Measurements from ENCODE around the gene IRF4.

IRF4 gene

DNA sequence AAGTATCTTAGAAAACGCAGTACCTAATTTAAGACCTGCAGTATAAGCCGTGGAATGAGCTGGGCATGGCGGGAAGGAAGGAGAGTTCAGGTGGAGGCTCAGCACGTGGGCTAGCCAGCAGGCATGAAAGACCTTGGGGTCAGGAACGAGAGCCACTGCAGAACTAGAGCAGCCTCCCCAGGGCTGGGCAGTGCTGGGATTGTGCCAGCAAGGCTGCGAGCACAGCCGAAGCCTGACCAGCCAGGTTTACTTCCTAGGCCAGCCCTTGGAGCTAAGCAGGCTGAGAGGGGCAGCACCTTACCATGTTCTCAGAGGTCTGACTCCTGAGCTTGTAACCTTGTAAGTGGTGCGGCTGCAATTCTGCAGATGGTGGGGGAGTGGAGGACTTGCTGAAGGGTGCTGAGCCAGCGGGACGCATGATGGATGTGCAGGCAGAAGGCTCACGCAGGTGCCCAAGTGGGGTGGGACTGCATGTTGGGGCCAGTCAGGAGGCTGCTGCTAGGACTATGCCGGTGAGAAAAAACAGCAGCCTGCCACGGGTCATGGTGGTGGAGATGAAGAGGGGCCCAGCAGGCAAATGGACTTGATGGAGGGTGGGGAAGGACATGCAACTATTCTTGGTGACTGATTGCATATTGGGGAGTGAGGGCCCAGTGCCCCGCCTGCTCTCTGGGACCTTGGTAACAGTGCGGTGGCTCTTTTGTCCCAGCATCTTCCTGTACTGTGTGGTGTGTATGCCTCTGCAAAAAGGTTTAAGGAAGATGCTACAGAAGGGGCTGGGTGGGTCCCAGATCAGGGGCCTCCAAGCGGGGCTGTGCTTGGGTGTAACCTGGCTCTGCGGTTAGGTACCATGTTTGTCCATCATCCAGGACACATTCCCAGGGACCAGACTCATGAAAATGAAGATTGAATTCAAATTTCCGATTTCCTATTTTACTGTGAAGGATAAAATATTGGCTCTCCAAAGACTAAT is 37.6 kb upstream of the IRF4 start:
- FAIRE-seq = no peak

GRCh38 chr6:354631-355280 is 36.8 kb upstream of the IRF4 start:
- FAIRE-seq = no peak

GRCh38 chr6:355373-356208 is 36.0 kb upstream of the IRF4 start:
- FAIRE-seq = no peak

DNA sequence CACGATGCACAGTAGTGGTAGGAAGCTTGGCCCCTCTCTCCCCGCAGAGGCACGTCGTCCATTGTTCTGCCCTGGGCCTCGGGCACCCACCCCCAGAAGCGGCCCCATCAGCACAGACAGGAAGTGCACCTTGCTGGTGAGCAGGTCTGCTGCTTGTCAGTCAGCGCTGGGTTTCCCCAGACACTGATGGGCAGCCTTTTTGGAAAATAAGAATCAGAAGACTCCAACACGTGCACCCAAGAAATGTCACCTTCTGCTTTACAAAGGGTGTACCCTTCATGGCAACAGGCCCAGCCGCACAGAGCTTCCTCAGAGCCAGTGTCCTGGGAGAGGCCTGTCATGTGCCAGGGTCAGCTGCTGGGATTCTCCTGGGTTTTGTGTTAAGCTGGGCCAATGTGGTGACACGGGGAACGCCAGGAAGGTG is 34.7 kb upstream of the IRF4 start:
- no peak for FAIRE-seq

DNA sequence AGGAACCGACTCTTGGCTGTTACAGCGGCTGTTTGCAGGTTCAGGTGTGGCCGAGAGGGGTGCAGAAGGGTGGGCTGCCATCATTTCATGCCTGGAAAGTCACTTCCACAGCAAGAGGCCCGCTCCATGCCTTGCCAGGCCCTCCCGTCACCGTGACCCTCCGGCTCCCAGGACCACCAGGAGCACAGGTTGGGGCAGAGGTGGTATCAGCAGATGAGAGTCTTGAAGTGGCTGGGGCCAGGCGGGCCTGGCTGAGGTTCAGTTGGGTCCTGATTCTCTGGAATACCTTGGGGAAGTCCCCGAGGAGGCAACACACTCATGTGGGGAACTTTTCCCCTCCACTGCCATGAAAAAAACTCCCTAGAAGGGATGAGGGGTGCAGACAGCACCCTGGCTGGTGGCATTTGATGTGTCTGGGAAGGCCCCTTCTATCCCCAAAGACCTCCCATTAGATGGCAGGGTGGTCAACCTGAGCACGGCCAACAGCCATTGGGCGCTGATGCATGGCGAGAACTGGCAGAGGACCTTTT is 34.2 kb upstream of the IRF4 start:
- FAIRE-seq = no peak

GRCh38 chr6:357791-358341 is 33.7 kb upstream of the IRF4 start:
- FAIRE-seq = no peak

DNA sequence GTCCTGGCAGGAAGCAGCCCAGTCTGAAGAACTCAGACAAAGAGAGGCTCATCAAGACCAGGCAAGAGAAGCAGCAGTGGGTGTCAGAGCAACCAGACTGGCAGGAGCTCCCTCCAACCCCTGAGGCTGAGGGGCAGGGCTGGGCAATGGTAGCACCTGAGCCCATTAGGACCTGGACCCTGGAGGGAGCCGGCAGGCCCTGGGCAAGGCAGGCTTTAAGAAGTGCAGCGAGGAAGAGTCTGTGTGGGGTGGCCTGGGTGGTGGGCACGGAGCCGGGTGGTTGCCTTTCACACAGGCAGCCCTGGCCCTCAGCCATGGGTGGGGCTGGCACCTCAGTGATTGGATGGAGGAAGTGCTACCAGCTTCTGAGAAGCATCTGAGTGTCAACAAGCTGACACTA is 33.1 kb upstream of the IRF4 start:
- no peak for FAIRE-seq

GRCh38 chr6:358847-359246 is 32.7 kb upstream of the IRF4 start:
- no peak for FAIRE-seq

DNA sequence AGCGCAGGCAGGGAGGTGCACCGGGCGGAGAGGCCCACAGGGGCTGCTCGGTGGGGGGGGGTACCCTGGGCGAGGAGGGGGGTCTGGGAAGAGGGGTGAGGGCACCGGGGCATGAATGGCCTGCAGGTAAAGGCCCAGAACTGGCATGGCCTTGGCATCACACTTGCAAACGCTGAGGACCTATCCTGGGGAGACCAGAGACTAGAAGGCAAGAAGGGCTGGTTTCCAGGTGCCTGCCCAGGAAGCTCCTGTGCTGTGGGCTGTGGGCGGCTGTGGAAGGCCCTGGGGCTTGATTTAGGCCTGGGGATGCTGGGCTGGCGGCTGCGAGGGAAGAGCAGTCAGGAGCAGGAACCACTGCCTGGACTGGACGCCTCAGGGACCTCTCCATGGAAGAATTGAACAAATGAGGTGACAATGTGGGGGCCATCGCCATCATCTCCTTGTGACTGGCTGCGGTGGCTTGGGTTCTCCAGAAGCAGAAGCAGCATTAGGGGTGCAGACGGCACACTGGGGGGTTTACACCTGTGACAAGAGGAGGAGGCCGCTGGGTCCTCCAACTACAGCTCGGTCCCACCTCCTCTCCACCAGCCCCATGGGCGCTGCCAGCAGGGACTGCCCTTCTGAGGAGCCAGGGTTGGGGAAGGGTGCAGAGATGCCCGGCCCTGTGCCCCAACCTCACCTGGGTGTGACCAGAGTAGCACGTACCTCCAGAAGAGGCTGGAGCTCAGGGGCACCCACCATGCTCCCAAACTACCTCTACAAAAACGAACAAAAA is 32.1 kb upstream of the IRF4 start:
- FAIRE-seq = no peak

DNA sequence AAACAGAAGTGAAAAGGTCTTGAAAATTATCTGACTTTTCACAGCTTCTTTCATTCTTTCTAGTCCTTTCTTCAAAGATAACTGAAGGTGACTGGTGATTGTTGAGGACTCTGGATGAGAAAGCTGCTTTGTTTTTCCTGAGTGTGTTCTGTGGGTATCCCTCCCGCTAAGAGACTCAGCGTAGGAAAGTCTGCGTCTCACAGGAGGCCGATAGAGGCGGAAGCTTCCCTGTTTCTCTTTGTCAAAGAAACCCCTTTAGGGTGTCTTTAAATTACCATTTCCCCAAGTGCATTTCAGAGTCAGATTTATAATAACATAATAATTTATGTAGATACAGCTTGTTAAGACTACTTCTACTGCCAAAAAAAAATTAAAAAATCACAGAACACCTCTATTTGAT is 31.2 kb upstream of the IRF4 start:
- FAIRE-seq = no peak

DNA sequence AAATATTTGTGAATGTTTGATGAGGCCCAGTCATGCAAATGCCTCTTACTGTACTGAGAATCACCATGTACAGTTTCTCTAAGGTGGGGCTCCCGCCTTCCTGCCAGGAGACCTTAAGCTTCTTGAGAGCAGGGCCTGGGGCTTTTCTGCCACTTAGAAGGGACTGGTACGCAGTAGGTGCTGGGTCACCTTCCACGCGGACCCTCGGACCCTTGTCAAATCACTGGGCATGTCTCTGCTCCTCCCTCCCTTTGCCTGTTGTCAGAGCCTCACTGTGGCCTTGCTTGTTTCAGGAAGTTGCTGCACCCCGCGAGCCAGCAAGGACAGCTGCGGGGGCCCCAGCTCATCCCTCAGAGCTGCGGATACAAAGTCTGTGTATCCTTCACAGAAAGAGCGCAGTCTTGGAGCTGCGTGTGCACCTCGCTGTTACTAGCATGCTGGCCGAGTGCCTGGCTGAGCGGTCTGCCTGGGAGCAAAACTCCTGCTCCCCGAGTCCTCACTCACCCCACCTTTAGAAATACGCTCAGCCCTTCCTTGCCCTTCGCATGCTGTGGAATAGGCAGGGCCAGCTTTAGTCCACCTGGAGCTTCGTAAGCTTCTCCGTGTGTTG is 30.7 kb upstream of the IRF4 start:
- FAIRE-seq = no peak

GRCh38 chr6:361411-362132 is 30.0 kb upstream of the IRF4 start:
- FAIRE-seq = no peak

GRCh38 chr6:362231-362923 is 29.2 kb upstream of the IRF4 start:
- FAIRE-seq = no peak

DNA sequence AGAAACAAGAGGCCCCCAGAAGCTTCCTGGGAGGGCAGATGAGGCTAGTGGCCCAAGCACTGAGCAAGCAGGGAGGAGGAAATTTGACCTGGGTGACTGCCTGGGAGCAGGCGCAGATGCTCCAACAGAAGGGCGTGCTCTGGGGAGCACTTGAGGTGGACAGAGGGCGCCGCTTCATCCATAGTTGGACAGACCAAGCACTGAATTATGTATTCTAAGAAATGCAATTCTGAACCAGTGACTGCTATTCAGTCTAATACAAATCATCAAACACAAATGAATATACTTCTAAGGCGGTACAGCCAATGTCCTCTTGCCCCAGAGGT is 28.7 kb upstream of the IRF4 start:
- FAIRE-seq = no peak

GRCh38 chr6:363291-363690 is 28.3 kb upstream of the IRF4 start:
- FAIRE-seq = no peak

- no peak for FAIRE-seq
These were observed 27.6 kb upstream of the IRF4 start for GRCh38 chr6:363909-364308.

- FAIRE-seq = no peak
These were observed 26.7 kb upstream of the IRF4 start for GRCh38 chr6:364609-365540.

- no peak for FAIRE-seq
These were observed 25.7 kb upstream of the IRF4 start for GRCh38 chr6:365835-366234.

All from endometrium (tissue), 2 donors.